Right lobe of liver (tissue), 6 donors: ENCODE results near the gene C3orf80. TPM values are rescaled to one million over a fixed set of nuclear protein-coding genes. Genes with fewer than 3 reads are reported as not detected.

Experiments used
- ATAC-seq, 4 donors: fragments of 200-7000 bp; cut with Tn5 transposase; one replicate each; pipeline ENCODE4 v1.9.1; 2020; ENCODE audit warnings: mild to moderate bottlenecking in 4 of 4, moderate library complexity in 4 of 4
- DNase-seq, 3 donors: peaks; one replicate each; pipeline ENCODE4 v3.0.0-alpha.2; 2020
- H3K27ac ChIP-seq, 3 donors: fragments of 200-600 bp; one replicate each; pipeline ENCODE4 v1.8.0; 2022
- H3K27me3 ChIP-seq, 2 donors: fragments of 200-600 bp; one replicate each; pipeline ENCODE4 v1.8.0; 2022
- H3K36me3 ChIP-seq, 4 donors: fragments of 200-600 bp; sonication (generic) in 1 of 4; one replicate each; pipeline versions ENCODE4 v1.5.1 to v1.8.0; 2017 to 2022; ENCODE audit warnings: control low read depth in 1 of 4
- H3K4me1 ChIP-seq, 4 donors: fragments of 200-600 bp; sonication (generic) in 1 of 4; one replicate each; pipeline versions ENCODE4 v1.5.1 to v1.8.0; 2017 to 2022; ENCODE audit warnings: control low read depth in 1 of 4
- H3K4me3 ChIP-seq, 3 donors: fragments of 200-600 bp; one replicate each; pipeline ENCODE4 v1.8.0; 2022
- H3K9me3 ChIP-seq, 4 donors: fragments of 200-600 bp; sonication (generic) in 1 of 4; one replicate each; pipeline versions ENCODE4 v1.5.1 to v1.8.0; 2017 to 2022; ENCODE audit warnings: control low read depth in 1 of 4
- CTCF ChIP-seq, 4 donors: fragments of 200-600 bp in 3 of 4; fragments of 450-650 bp in 1 of 4; IDR thresholded peaks; one replicate each; pipeline versions ENCODE4 v1.5.1 to v1.8.0; 2016 to 2022; ENCODE audit warnings: antibody characterized with exemption in 4 of 4, mild to moderate bottlenecking in 2 of 4
- POLR2A ChIP-seq: fragments of 450-650 bp; IDR thresholded peaks from one replicate; pipeline ENCODE4 v1.6.1; 2017; ENCODE audit warnings: antibody characterized with exemption, mild to moderate bottlenecking
- WGBS: methylation state at CpG from one replicate; pipeline ENCODE4 v1.1.6; 2018; ENCODE audit warnings: low coverage, low lambda C conversion rate; ENCODE audit not compliant: insufficient coverage; ENCODE audit errors: missing lambda C conversion rate; 5-methylcytosine and 5-hydroxymethylcytosine counted together
- intact Hi-C, 2 donors: fragments of 100-400 bp; cut with DNase I; formaldehyde crosslinking; loops; one replicate each; pipeline versions ENCODE4 v1.11.2 to v1.14.1; 2022
- total RNA-seq, 6 experiments: library from RNA; depleted of rRNA in 2 of 6; stranded (reverse); fragments of >200 nt in 2 of 6; fragmentation: NEBNext Ultra II Directional in 3 of 6; extraction: Animal tissue kit (Norgen Biotek cat#: 25700) in 3 of 6; gene quantifications; one replicate each; pipeline versions ENCODE4 v1.1.0 to v1.2.4, GENCODE V29; 2016 to 2023
- donor health status: DM: no; HTN: yes; CAD: no.
- donor health status: DM: no; HTN: no; CAD: no.
- donor health status: DM: no; HTN: no; CAD: no.
- donor health status: DM: no; HTN: yes; CAD: no.
- donor health status: DM: no; HTN: yes; CAD: no.

C3orf80 gene
- total RNA-seq, 6 experiments from 2014 or later = 0.07 to 1.2 (median 0.88) TPM; not detected in 1

DNA sequence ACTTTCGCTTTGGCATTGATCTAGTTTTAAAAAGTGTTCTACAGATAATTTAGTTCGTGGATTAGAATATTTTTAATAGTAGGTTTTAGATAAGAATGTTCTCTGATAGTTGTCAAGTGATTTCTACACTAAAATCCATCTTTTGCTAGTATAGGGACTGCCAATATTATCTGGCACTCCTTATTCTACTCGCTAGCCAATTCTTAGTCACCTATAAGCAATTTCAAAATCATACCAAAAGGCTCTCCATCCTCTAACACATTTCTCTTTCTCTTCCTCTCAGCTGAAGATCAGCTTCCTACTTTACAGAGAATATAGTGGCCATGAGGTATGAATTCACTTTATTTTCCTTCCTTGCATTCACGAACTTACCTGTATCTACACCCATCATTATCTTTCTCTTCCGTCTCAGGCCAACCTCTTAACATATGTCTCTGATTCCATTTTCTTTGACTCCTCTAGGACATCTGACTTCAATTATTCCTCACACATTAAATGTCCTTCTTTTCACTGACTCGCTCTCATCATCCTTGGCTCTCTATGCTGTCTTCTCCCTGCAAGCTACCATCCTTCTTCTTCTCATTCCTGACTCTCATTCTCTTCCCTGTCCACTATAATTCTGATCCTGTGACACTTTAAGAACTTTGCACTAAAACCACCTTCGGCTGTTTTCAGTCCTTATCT, 35.5 kb downstream of the C3orf80 start:
- H3K27ac ChIP-seq = peak overlapping the region in 2 of 3 donors; percentile 58 to 60
- 48% methylated on average over 7 of the region's 7 CpGs for WGBS

DNA sequence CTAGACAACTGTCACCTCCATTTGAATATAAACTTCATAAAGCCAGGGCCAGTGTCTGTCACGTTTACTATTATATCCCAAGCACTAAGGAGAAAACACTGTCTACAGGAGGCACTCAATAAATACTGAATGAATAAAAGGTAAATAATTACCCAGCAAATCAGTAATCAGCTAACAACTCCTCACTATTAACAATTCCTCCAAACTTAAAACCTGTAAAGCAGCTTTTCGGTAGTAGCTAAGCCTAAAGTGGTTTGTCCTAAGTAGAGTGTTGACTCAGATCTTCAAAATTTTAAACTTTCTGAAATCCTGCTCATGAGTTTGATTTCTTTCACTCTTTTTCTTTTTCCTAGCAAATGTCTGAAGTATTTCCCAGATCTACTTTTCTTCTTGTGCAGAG, 39.9 kb downstream of the C3orf80 start:
- ATAC-seq = no peak
- TF ChIP-seq POLR2A = no peak
- TF ChIP-seq CTCF (IDR thresholded peaks at IDR 0.05) = no peak

More for the DNA sequence above, 35.5 kb downstream of the C3orf80 start:
- DNase-seq (no peak), ATAC-seq (peak in 3 of 4 donors; percentile 20 to 47 (median 28))
- no peaks in the 10 kb centered on the region for H3K27me3 ChIP-seq
- peaks cover 0 to 16% (median 6%) of the 10 kb centered on the region in 4 donors for H3K4me1 ChIP-seq
- peak overlapping the region in 1 of 3 donors; percentile 22 for H3K4me3 ChIP-seq
- intact Hi-C loops = no loop called here
- TF ChIP-seq CTCF (IDR thresholded peaks at IDR 0.05) = no peak
- no peak for TF ChIP-seq POLR2A
- no peaks in the 10 kb centered on the region for H3K36me3 ChIP-seq
- H3K9me3 ChIP-seq = no peaks in the 10 kb centered on the region

More for the DNA sequence above, 39.9 kb downstream of the C3orf80 start:
- Histone ChIP-seq H3K27ac (no peak overlapping the region), H3K4me3 (no peak overlapping the region), H3K9me3 (no peaks in the 10 kb centered on the region), H3K4me1 (peaks cover 0 to 2% (median 0%) of the 10 kb centered on the region in 4 donors), H3K36me3 (no peaks in the 10 kb centered on the region), H3K27me3 (no peaks in the 10 kb centered on the region)
- 90% methylated on average over 2 of the region's 2 CpGs for WGBS
- DNase-seq = no peak
- intact Hi-C loops = no loop called here

Other genes with a start within 250 kb of the C3orf80 start
- under 1 TPM in 1 of 6 experiments, not detected in 5; 0.55 TPM for gene IL12A, start 236.6 kb upstream of the C3orf80 start, total RNA-seq
- gene IFT80, start 173.8 kb downstream of the C3orf80 start, total RNA-seq = 10 to 100 TPM in 2 of 6 experiments, 1 to 10 TPM in 4; 6.7 to 13.7 (median 8.5) TPM
- gene SMC4, start 174.2 kb downstream of the C3orf80 start, total RNA-seq = 10 to 100 TPM; 11.3 to 26.7 (median 18.1) TPM
- gene TRIM59, start 224.4 kb downstream of the C3orf80 start, total RNA-seq = under 1 TPM; 0.07 to 0.56 (median 0.31) TPM